Type B pancreatic cell (in vitro differentiated cells): ENCODE data around the gene PPIL6. TPM values are rescaled to one million over a fixed set of nuclear protein-coding genes. Genes with fewer than 3 reads are reported as not detected.
A peak's percentile ranks its signal among the peaks of the same experiment; 100 is the strongest.

Source experiments
- DNase-seq: peaks from one replicate; pipeline ENCODE4 v3.0.0; 2021; ENCODE audit warnings: mixed read lengths; ENCODE audit not compliant: unreplicated experiment; ENCODE audit errors: extremely low spot score
- H3K27ac Mint-ChIP-seq: 2 replicates; pipeline ENCODE4 v1.8.0; 2021; ENCODE audit warnings: mild to moderate bottlenecking, mixed read lengths
- H3K27me3 Mint-ChIP-seq: 2 replicates; pipeline ENCODE4 v1.8.0; 2021; ENCODE audit warnings: mixed read lengths
- H3K36me3 Mint-ChIP-seq: 2 replicates; pipeline ENCODE4 v1.8.0; 2021; ENCODE audit warnings: mixed read lengths
- H3K4me1 Mint-ChIP-seq: one replicate; pipeline ENCODE4 v1.8.0; 2021; ENCODE audit warnings: mixed read lengths; ENCODE audit not compliant: unreplicated experiment
- H3K4me3 Mint-ChIP-seq: 2 replicates; pipeline ENCODE4 v1.8.0; 2021; ENCODE audit warnings: mild to moderate bottlenecking, mixed read lengths
- H3K9me3 Mint-ChIP-seq: 2 replicates; pipeline ENCODE4 v1.8.0; 2021; ENCODE audit warnings: mixed read lengths
- total RNA-seq: library from RNA; stranded (reverse); gene quantifications from 2 replicates; pipeline ENCODE4 v1.2.1, GENCODE V29; 2021; ENCODE audit warnings: low replicate concordance
- TF ChIP-seq, protein P1 (sequence below): fragments of 200-600 bp; sonication (generic); conservative IDR thresholded peaks from 2 replicates; pipeline ENCODE4 v1.5.0; 2021; ENCODE audit warnings: antibody characterized with exemption, mild to moderate bottlenecking

Gene PPIL6
- total RNA-seq, 1 donor from 2014 or later: 6.1 TPM

DNA sequence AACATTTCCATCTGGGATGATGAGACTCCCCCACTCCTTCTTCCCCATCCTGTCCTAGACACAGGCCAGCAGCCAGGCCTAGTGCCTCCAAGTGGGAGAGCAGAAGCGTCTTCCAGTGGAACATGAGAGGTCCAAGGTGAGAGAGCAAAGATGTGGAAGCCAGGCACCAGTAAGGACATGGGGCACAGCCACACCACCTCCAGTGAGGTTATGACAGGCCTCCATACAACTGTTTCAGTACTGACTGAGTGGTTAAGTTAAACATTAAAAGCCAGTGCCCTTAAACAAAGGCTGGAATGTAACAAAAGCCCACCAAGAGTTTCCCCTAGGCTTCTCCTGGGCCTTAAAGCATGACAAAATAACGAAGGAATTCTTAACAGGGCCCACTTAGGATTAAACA, 37.3 kb upstream of the PPIL6 start:
- no peaks in the 10 kb centered on the region for H3K9me3 Mint-ChIP-seq
- H3K36me3 Mint-ChIP-seq: peaks cover 51% of the 10 kb centered on the region
- H3K4me3 Mint-ChIP-seq: peak overlapping the region; percentile 76
- no peak for DNase-seq
- no peaks in the 10 kb centered on the region for H3K27me3 Mint-ChIP-seq
- peak overlapping the region; percentile 53 for H3K27ac Mint-ChIP-seq
- H3K4me1 Mint-ChIP-seq: peaks cover 41% of the 10 kb centered on the region
- TF ChIP-seq, protein P1, sequence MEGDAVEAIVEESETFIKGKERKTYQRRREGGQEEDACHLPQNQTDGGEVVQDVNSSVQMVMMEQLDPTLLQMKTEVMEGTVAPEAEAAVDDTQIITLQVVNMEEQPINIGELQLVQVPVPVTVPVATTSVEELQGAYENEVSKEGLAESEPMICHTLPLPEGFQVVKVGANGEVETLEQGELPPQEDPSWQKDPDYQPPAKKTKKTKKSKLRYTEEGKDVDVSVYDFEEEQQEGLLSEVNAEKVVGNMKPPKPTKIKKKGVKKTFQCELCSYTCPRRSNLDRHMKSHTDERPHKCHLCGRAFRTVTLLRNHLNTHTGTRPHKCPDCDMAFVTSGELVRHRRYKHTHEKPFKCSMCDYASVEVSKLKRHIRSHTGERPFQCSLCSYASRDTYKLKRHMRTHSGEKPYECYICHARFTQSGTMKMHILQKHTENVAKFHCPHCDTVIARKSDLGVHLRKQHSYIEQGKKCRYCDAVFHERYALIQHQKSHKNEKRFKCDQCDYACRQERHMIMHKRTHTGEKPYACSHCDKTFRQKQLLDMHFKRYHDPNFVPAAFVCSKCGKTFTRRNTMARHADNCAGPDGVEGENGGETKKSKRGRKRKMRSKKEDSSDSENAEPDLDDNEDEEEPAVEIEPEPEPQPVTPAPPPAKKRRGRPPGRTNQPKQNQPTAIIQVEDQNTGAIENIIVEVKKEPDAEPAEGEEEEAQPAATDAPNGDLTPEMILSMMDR: no peak

DNA sequence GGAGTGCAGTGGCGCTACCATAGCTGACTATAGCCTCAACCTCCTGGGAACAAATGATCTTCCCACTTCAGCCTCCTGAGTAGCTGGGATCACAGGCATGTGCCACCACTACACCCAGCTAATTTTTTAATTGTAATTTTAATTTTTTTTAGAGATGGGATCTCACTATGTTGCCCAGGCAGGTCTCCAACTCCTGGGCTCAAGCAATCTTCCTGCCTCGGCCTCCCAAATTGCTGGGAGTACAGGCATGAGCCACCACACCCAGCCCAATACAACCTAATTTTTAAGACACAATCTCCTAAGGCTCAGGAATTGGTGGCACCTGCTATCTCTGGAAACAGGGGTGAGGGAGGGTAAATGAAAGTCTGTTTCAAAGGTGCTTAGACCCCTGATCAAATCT, 36.8 kb upstream of the PPIL6 start:
- H3K36me3 Mint-ChIP-seq: peaks cover 53% of the 10 kb centered on the region
- peak overlapping the region; percentile 76 for H3K4me3 Mint-ChIP-seq
- TF ChIP-seq, protein P1: no peak
- H3K4me1 Mint-ChIP-seq: peaks cover 37% of the 10 kb centered on the region
- H3K9me3 Mint-ChIP-seq: no peaks in the 10 kb centered on the region
- peak overlapping the region; percentile 53 for H3K27ac Mint-ChIP-seq
- no peaks in the 10 kb centered on the region for H3K27me3 Mint-ChIP-seq
- no peak for DNase-seq

DNA sequence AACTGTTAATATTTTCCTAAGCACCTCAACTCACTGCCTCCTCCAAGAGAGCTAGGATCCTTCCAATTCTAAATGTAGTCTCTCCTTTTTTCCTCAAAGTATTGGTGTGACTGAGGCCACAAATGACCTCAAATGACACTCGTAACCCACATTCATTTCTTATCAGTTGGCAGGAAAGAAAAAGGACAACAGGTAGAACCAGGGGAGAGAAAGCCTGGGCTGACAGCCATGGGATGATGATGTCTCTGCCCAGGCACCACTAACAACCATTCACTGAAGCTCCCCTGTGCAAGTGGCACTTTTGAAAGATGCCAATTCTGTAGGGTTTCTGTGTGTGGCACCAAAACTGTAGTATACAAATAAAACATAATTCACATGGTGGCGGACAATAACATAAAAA, 35.2 kb upstream of the PPIL6 start:
- Mint-ChIP-seq H3K27me3 (no peaks in the 10 kb centered on the region), H3K36me3 (peaks cover 42% of the 10 kb centered on the region), H3K4me3 (no peak overlapping the region), H3K27ac (no peak overlapping the region), H3K9me3 (no peaks in the 10 kb centered on the region), H3K4me1 (peaks cover 25% of the 10 kb centered on the region)
- DNase-seq: no peak
- TF ChIP-seq, protein P1: no peak

DNA sequence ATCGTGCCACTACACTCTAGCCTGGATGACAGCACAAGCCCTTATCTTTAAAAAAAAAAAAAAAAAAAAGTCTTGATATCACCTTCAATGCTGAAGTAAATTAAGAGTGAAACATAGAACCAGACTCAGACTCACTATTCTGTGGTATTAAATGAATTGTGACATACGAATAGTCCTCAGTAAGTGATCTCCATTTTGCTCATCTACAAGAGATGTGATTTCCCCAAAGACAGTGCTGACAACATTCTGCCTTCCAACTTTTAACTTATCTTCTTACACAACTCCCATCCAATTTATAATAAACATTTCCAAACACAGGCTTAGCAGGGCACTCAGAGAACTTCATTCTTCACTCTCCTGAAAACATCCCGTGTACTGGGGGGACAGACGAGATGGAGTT, 34.6 kb upstream of the PPIL6 start:
- H3K36me3 Mint-ChIP-seq: peaks cover 39% of the 10 kb centered on the region
- H3K4me3 Mint-ChIP-seq: no peak overlapping the region
- TF ChIP-seq, protein P1: no peak
- H3K27me3 Mint-ChIP-seq: no peaks in the 10 kb centered on the region
- H3K27ac Mint-ChIP-seq: no peak overlapping the region
- no peak for DNase-seq
- H3K9me3 Mint-ChIP-seq: no peaks in the 10 kb centered on the region
- peaks cover 21% of the 10 kb centered on the region for H3K4me1 Mint-ChIP-seq

DNA sequence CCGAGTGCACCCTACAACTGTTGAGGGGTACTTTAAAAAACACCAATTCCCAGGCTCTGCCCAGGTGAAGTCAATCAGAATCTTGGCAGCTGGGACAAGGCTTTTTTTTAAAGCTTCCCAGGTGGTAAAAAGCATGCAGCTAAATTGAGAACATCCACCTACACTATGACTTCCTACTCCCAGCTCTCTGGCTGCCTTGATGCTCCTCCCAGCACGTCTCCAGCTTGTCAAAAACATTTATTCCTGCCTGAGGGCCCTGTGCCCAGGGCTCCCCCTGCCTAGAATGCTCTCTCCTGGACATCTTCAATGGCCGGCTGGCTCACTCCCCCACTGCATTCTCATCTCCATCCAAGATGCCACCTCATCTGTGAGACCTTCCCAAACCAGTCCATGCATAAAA, 32.7 kb upstream of the PPIL6 start:
- H3K9me3 Mint-ChIP-seq: no peaks in the 10 kb centered on the region
- no peak overlapping the region for H3K27ac Mint-ChIP-seq
- H3K36me3 Mint-ChIP-seq: peaks cover 45% of the 10 kb centered on the region
- H3K27me3 Mint-ChIP-seq: no peaks in the 10 kb centered on the region
- DNase-seq: no peak
- TF ChIP-seq, protein P1: no peak
- peaks cover 15% of the 10 kb centered on the region for H3K4me1 Mint-ChIP-seq
- H3K4me3 Mint-ChIP-seq: no peak overlapping the region
